SU-DHL-6 (cell line): ENCODE results near the gene RAP1GAP2.

Experiments used
- H2AFZ ChIP-seq: fragments of 200-600 bp; sonication (generic); 2 replicates; pipeline ENCODE4 v1.6.1; 2014; ENCODE audit warnings: low read depth, mild to moderate bottlenecking, moderate library complexity, mixed read lengths, antibody characterized with exemption, low read length; ENCODE audit not compliant: severe bottlenecking
- H3F3A ChIP-seq: fragments of 200-600 bp; shearing (Covaris generic); 2 replicates; pipeline ENCODE4 v1.6.0; 2016; ENCODE audit warnings: antibody characterized with exemption, mild to moderate bottlenecking; ENCODE audit not compliant: insufficient read depth
- H3K27ac ChIP-seq: fragments of 200-600 bp; sonication (generic); 2 replicates; pipeline ENCODE4 v1.5.1; 2016; ENCODE audit warnings: low read depth, mild to moderate bottlenecking, low read length, moderate library complexity, mixed read lengths
- H3K27me3 ChIP-seq: fragments of 200-600 bp; sonication (generic), shearing (Covaris generic); 2 replicates; pipeline ENCODE4 v1.6.0; 2014; ENCODE audit warnings: mild to moderate bottlenecking, low read length
- H3K36me3 ChIP-seq: fragments of 200-600 bp; sonication (generic); 2 replicates; pipeline ENCODE4 v1.6.1; 2014; ENCODE audit warnings: mild to moderate bottlenecking, low read length, mixed read lengths
- H3K4me2 ChIP-seq: fragments of 300-600, 200-600 bp; shearing (Covaris generic), sonication (generic); 2 replicates; pipeline ENCODE4 v1.6.0; 2014; ENCODE audit warnings: low read length, low read depth, mild to moderate bottlenecking; ENCODE audit not compliant: poor library complexity, severe bottlenecking
- H3K4me3 ChIP-seq: fragments of 200-600 bp; sonication (generic); 2 replicates; pipeline ENCODE4 v1.5.1; 2014; ENCODE audit warnings: antibody characterized with exemption, low read length, mild to moderate bottlenecking, mixed read lengths; ENCODE audit not compliant: insufficient read depth, poor library complexity, severe bottlenecking
- H3K79me2 ChIP-seq: fragments of 200-600 bp; sonication (generic); 2 replicates; pipeline ENCODE4 v1.6.1; 2014; ENCODE audit warnings: mild to moderate bottlenecking, low read length, moderate library complexity; ENCODE audit not compliant: insufficient read depth
- H3K9ac ChIP-seq: fragments of 200-600 bp; sonication (generic); 2 replicates; pipeline ENCODE4 v1.7.0; 2014; ENCODE audit warnings: mild to moderate bottlenecking, low read length
- H3K9me2 ChIP-seq: fragments of 200-600 bp; sonication (generic); replicated peaks from 2 replicates; pipeline ENCODE4 v1.6.1; 2014; ENCODE audit warnings: low read length; ENCODE audit not compliant: insufficient read depth
- H3K9me3 ChIP-seq: fragments of 200-600 bp; sonication (generic); 2 replicates; pipeline ENCODE4 v1.6.1; 2014; ENCODE audit warnings: low read length, mixed read lengths; ENCODE audit not compliant: insufficient read depth
- H4K20me1 ChIP-seq: fragments of 200-600 bp; sonication (generic); 2 replicates; pipeline ENCODE4 v1.6.1; 2014; ENCODE audit warnings: low read depth, mild to moderate bottlenecking, antibody characterized with exemption, low read length, moderate library complexity, mixed read lengths
- EZH2phosphoT487 ChIP-seq: fragments of 200-600 bp; sonication (generic), shearing (Covaris generic); conservative IDR thresholded peaks from 2 replicates; pipeline ENCODE4 v1.6.1; 2018; ENCODE audit warnings: mild to moderate bottlenecking, antibody characterized with exemption, low read length, moderate library complexity, mixed read lengths
- TF ChIP-seq, protein P1 (sequence below): fragments of 200-600 bp; sonication (generic); IDR thresholded peaks from one replicate; pipeline ENCODE4 v1.5.1; 2017; ENCODE audit warnings: antibody characterized with exemption, mild to moderate bottlenecking, low read length, moderate library complexity; ENCODE audit not compliant: insufficient read depth, poor library complexity, severe bottlenecking

Gene RAP1GAP2

DNA sequence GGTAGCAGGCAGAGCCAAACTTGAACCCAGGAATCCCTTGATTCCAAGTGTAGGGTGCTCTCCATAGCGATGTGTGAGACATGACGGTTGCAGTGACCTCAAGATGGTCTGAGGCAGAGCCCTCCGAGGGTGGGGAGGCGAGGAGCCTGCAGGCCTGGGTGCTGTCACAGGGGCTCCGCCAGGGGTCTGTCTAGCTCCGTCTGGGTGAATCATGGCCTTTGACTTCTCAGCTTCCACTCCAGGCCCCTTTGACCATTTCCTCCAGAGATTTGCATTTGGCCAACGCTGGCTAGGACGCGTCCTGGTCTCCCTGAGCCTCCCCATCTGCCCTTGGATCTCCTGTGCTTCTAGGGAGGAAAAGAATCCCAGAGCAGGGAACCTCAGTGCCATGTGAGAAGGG lies 104.6 kb downstream of the RAP1GAP2 start:
- Histone ChIP-seq H3K36me3 (no peaks in the 10 kb centered on the region), H3F3A (no peaks in the 10 kb centered on the region), H3K9me3 (no peaks in the 10 kb centered on the region), H3K4me2 (no peak overlapping the region), H4K20me1 (no peaks in the 10 kb centered on the region), H3K9me2 (no peaks in the 10 kb centered on the region), H3K9ac (no peak overlapping the region), H3K4me3 (no peak overlapping the region), H2AFZ (no peak overlapping the region), H3K27ac (no peak overlapping the region), H3K27me3 (no peaks in the 10 kb centered on the region), H3K79me2 (no peaks in the 10 kb centered on the region)
- TF ChIP-seq, protein P1, sequence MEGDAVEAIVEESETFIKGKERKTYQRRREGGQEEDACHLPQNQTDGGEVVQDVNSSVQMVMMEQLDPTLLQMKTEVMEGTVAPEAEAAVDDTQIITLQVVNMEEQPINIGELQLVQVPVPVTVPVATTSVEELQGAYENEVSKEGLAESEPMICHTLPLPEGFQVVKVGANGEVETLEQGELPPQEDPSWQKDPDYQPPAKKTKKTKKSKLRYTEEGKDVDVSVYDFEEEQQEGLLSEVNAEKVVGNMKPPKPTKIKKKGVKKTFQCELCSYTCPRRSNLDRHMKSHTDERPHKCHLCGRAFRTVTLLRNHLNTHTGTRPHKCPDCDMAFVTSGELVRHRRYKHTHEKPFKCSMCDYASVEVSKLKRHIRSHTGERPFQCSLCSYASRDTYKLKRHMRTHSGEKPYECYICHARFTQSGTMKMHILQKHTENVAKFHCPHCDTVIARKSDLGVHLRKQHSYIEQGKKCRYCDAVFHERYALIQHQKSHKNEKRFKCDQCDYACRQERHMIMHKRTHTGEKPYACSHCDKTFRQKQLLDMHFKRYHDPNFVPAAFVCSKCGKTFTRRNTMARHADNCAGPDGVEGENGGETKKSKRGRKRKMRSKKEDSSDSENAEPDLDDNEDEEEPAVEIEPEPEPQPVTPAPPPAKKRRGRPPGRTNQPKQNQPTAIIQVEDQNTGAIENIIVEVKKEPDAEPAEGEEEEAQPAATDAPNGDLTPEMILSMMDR = no peak
- TF ChIP-seq EZH2phosphoT487 = no peak

DNA sequence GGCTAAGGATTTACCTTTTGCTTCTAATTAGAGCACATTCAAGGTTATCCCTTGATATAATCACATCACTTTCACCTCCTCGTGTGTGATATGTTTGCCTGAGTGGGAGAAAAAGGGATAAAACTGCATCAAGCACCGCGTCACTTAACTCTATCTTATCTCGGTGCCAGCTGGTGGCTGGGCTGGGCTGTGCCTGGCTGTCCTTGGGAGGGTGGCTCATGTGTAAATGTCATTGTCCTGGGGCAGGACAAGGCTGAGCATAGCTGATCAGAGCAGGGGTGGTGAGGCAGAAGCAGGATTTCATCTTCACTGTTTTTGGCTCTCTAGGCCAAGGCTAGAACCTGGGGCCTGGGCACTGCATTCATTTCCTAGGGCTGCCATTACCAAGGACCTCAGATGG lies 105.3 kb downstream of the RAP1GAP2 start:
- Histone ChIP-seq H3K36me3 (no peaks in the 10 kb centered on the region), H3K4me2 (no peak overlapping the region), H2AFZ (no peak overlapping the region), H3F3A (no peaks in the 10 kb centered on the region), H3K9me3 (no peaks in the 10 kb centered on the region), H3K79me2 (no peaks in the 10 kb centered on the region), H3K9me2 (no peaks in the 10 kb centered on the region), H4K20me1 (no peaks in the 10 kb centered on the region), H3K9ac (no peak overlapping the region), H3K27ac (no peak overlapping the region), H3K4me3 (no peak overlapping the region), H3K27me3 (no peaks in the 10 kb centered on the region)
- TF ChIP-seq, protein P1 = no peak
- no peak for TF ChIP-seq EZH2phosphoT487

DNA sequence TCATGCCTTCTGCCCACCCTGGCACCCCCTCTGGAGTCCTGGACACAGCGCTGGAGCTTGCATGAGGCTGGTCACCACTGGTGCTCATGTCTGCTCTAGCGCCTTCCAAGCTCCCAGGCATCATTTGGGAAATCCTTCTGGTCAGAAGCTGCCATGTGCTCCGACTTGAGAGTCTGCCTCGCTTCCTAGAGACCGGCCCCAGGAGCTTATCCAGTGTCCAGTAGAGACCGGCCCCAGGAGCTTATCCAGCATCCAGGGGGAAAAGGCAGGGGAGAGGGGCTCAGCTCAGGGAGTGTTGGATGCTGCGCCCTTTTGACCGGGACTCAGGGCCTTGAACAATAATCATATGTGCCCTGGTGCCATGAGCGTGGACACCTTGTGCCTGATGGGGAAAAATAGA lies 106.3 kb downstream of the RAP1GAP2 start:
- Histone ChIP-seq H3K27me3 (no peaks in the 10 kb centered on the region), H3K27ac (no peak overlapping the region), H4K20me1 (no peaks in the 10 kb centered on the region), H3K4me3 (no peak overlapping the region), H3F3A (no peaks in the 10 kb centered on the region), H3K9me3 (no peaks in the 10 kb centered on the region), H3K79me2 (no peaks in the 10 kb centered on the region), H2AFZ (no peak overlapping the region), H3K4me2 (no peak overlapping the region), H3K9me2 (no peaks in the 10 kb centered on the region), H3K36me3 (no peaks in the 10 kb centered on the region), H3K9ac (no peak overlapping the region)
- TF ChIP-seq EZH2phosphoT487 = no peak
- TF ChIP-seq, protein P1 = no peak
